K562 (cell line): Measurements from ENCODE around the gene IRAK3. TPM values are rescaled to one million over a fixed set of nuclear protein-coding genes. Genes with fewer than 3 reads are reported as not detected.

Experiments
- CBX3 ChIP-seq, 2 experiments: IDR thresholded peaks; 1 replicate in 1 of 2; 2 replicates in 1 of 2; pipeline ENCODE4 v1.6.1; 2012; ENCODE audit warnings: inconsistent platforms in 2 of 2, low read length in 2 of 2, borderline replicate concordance in 1 of 2, control low read depth in 1 of 2
- CCNT2 ChIP-seq: IDR thresholded peaks from 2 replicates; pipeline ENCODE4 v1.6.1; 2011; ENCODE audit warnings: borderline replicate concordance, low read depth, mild to moderate bottlenecking, moderate library complexity, mixed read lengths, low read length; ENCODE audit not compliant: insufficient read length; ENCODE audit errors: extremely low read depth
- ELF2 ChIP-seq: fragments of 250-450 bp; sonication (Bioruptor Pico); IDR thresholded peaks from 2 replicates; pipeline ENCODE4 v1.5.0; 2021; ENCODE audit warnings: mild to moderate bottlenecking
- ERF ChIP-seq: fragments of 450-650 bp; formaldehyde crosslinking; IDR thresholded peaks from 2 replicates; pipeline ENCODE4 v1.4.0; 2020; ENCODE audit warnings: mild to moderate bottlenecking, mixed read lengths
- FOXJ3 ChIP-seq: sonication (generic); formaldehyde crosslinking; IDR thresholded peaks from 2 replicates; pipeline ENCODE4 v1.4.0; 2020; ENCODE audit warnings: mild to moderate bottlenecking, missing genetic modification reagents
- GTF2F1 ChIP-seq: IDR thresholded peaks from 2 replicates; pipeline ENCODE4 v1.6.1; 2011; ENCODE audit warnings: low read depth, low read length, improper control_type of control experiment
- HOXB6 ChIP-seq: fragments of 250-450 bp; sonication (Bioruptor Pico); IDR thresholded peaks from 2 replicates; pipeline ENCODE4 v1.5.1; 2022; ENCODE audit warnings: mild to moderate bottlenecking, borderline replicate concordance
- ILK ChIP-seq: fragments of 450-650 bp; IDR thresholded peaks from 2 replicates; pipeline ENCODE4 v1.6.1; 2016; ENCODE audit warnings: missing genetic modification characterization, low read depth, mild to moderate bottlenecking, missing compliant biosample characterization, moderate library complexity, borderline replicate concordance
- NELFE ChIP-seq: IDR thresholded peaks from 2 replicates; pipeline ENCODE4 v1.6.1; 2011; ENCODE audit warnings: mild to moderate bottlenecking; ENCODE audit not compliant: insufficient read depth, insufficient read length
- NRF1 ChIP-seq, 2 experiments: fragments of 450-650 bp; IDR thresholded peaks in 1 of 2; conservative IDR thresholded peaks in 1 of 2; 2 replicates each; pipeline ENCODE4 v1.6.1; 2014; ENCODE audit warnings: mild to moderate bottlenecking in 2 of 2
- PURB ChIP-seq: sonication (generic); formaldehyde crosslinking; IDR thresholded peaks from 2 replicates; pipeline ENCODE4 v1.9.0; 2021; ENCODE audit warnings: low read depth, mild to moderate bottlenecking, missing genetic modification reagents
- SMAD1 ChIP-seq: fragments of 150-350 bp; IDR thresholded peaks from 2 replicates; pipeline ENCODE4 v1.6.1; 2014; ENCODE audit warnings: low read length, low read depth; ENCODE audit not compliant: partially characterized antibody
- SRF ChIP-seq, 2 experiments: fragments of 250-450, 450-650 bp in 1 of 2; sonication (Bioruptor Pico) in 1 of 2; sonication (generic) in 1 of 2; formaldehyde crosslinking; IDR thresholded peaks; 2 replicates each; pipeline versions ENCODE4 v1.5.0 to v1.5.1; 2020 to 2022; ENCODE audit warnings: mild to moderate bottlenecking in 1 of 2, missing genetic modification reagents in 1 of 2
- TRIM28 ChIP-seq: fragments of 450-650 bp; IDR thresholded peaks from 2 replicates; pipeline ENCODE4 v1.6.1; 2017
- ZNF140 ChIP-seq: fragments of 250-450 bp; sonication (Bioruptor Pico); IDR thresholded peaks from 2 replicates; pipeline ENCODE4 v1.8.0; 2021; ENCODE audit warnings: moderate library complexity, mild to moderate bottlenecking, inconsistent platforms
- ZNF253 ChIP-seq: fragments of 250-450 bp; sonication (Bioruptor Pico); conservative IDR thresholded peaks from 2 replicates; pipeline ENCODE4 v1.6.1; 2021; ENCODE audit warnings: mild to moderate bottlenecking
- ZNF436 ChIP-seq: fragments of 250-450, 450-650 bp; sonication (Bioruptor Pico); formaldehyde crosslinking; IDR thresholded peaks from 2 replicates; pipeline ENCODE4 v1.7.0; 2020; ENCODE audit warnings: mild to moderate bottlenecking
- ZNF668 ChIP-seq: fragments of 250-450 bp; sonication (Bioruptor Pico); IDR thresholded peaks from 2 replicates; pipeline ENCODE4 v1.8.0; 2022; ENCODE audit warnings: mild to moderate bottlenecking, inconsistent platforms
- ZNF75A ChIP-seq: fragments of 450-650 bp; formaldehyde crosslinking; IDR thresholded peaks from 2 replicates; pipeline ENCODE4 v1.4.0; 2020; ENCODE audit warnings: mild to moderate bottlenecking
- polyA plus RNA-seq, 8 experiments: library from polyadenylated mRNA; depleted of rRNA in 4 of 8; stranded (reverse) in 5 of 8; unstranded in 3 of 8; fragments of >200 nt; fragmentation: Nextera tagmentation in 2 of 8; fragmentation: Illumina TruSeq in 1 of 8; extraction: Ambion mirVana in 2 of 8; extraction: Trizol in 1 of 8; gene quantifications; 2 replicates each; pipeline versions ENCODE4 v1.2.1 to v1.2.3, GENCODE V29; 2011 to 2014; ENCODE audit warnings: inconsistent platforms in 1 of 8, missing spikeins in 1 of 8
- total RNA-seq, 7 experiments: library from RNA; depleted of rRNA in 6 of 7; stranded (reverse); fragments of >200 nt in 6 of 7; fragmentation: Illumina TruSeq in 2 of 7; extraction: Trizol in 2 of 7; gene quantifications; 2 replicates each; pipeline versions ENCODE4 v1.2.1 to v1.2.3, GENCODE V29; 2011 to 2021; ENCODE audit warnings: low replicate concordance in 1 of 7
- TF ChIP-seq, protein P1 (sequence below): fragments of 450-650 bp; IDR thresholded peaks from 2 replicates; pipeline ENCODE4 v1.7.0; 2016; ENCODE audit warnings: borderline replicate concordance
- TF ChIP-seq, protein P2 (sequence below): fragments of 450-650 bp; formaldehyde crosslinking; conservative IDR thresholded peaks from 2 replicates; pipeline ENCODE4 v1.4.0; 2022; ENCODE audit warnings: mild to moderate bottlenecking, missing genetic modification characterization

The IRAK3 gene
- total and polyA plus RNA-seq, 9 of the 15 experiments (the other 6 are each of a cell fraction or from before 2014, with no cell fraction given), result 0.06 to 0.09 (median 0.07) TPM; not detected in 6

DNA sequence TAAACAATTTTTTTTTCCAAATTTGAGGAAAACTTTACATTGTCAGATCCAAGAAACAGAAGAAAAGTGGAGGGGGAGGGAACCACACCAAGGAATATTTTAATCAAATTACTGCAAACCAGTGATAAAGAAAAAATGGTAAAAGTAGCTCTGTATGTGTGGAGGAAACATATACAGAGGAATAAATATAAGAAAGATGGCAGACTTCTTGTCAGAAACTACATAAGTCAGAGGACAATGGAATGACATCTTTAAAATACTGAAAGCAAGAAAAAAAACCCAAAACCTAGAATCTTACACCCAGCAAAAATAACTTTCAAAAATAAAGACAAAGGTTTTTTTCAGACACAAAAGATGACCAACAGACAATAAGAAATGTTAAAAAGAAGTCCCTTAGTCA, 48.3 kb upstream of the IRAK3 start (continued):
- TF ChIP-seq, protein P1, sequence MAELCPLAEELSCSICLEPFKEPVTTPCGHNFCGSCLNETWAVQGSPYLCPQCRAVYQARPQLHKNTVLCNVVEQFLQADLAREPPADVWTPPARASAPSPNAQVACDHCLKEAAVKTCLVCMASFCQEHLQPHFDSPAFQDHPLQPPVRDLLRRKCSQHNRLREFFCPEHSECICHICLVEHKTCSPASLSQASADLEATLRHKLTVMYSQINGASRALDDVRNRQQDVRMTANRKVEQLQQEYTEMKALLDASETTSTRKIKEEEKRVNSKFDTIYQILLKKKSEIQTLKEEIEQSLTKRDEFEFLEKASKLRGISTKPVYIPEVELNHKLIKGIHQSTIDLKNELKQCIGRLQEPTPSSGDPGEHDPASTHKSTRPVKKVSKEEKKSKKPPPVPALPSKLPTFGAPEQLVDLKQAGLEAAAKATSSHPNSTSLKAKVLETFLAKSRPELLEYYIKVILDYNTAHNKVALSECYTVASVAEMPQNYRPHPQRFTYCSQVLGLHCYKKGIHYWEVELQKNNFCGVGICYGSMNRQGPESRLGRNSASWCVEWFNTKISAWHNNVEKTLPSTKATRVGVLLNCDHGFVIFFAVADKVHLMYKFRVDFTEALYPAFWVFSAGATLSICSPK, result no peak
- TF ChIP-seq CCNT2 (no peak), HOXB6 (CRISPR knock-in tag) (no peak), FOXJ3 (CRISPR knock-in tag) (no peak), ZNF668 (CRISPR knock-in tag) (no peak), SRF (CRISPR knock-in tag; IDR thresholded peaks at IDR 0.05) (no peak), CBX3 (IDR thresholded peaks at IDR 0.05; ENCODE audit: borderline replicate concordance in 1 of 2, low read length in 2 of 2) (peak in 1 of 2 experiments; percentile 95; a peak in 2 of 3 replicates), ZNF140 (CRISPR knock-in tag) (no peak), ELF2 (no peak), TRIM28 (peak; percentile 96), ERF (no peak), SMAD1 (no peak), ZNF75A (CRISPR knock-in tag) (no peak), ZNF436 (CRISPR knock-in tag) (no peak), GTF2F1 (no peak), NRF1 (conservative IDR thresholded peaks at IDR 0.05 in 1 of 2, IDR thresholded peaks at IDR 0.05 in 1 of 2) (no peak), PURB (CRISPR knock-in tag) (no peak), NELFE (no peak), ZNF253 (CRISPR knock-in tag) (no peak), ILK (tag) (no peak)
- TF ChIP-seq, protein P2, sequence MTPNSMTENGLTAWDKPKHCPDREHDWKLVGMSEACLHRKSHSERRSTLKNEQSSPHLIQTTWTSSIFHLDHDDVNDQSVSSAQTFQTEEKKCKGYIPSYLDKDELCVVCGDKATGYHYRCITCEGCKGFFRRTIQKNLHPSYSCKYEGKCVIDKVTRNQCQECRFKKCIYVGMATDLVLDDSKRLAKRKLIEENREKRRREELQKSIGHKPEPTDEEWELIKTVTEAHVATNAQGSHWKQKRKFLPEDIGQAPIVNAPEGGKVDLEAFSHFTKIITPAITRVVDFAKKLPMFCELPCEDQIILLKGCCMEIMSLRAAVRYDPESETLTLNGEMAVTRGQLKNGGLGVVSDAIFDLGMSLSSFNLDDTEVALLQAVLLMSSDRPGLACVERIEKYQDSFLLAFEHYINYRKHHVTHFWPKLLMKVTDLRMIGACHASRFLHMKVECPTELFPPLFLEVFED (CRISPR knock-in tag), result no peak
